HG02763 (cell line): ENCODE measurements around the gene CLCN7.

ENCODE experiments used
- ATAC-seq: cut with Tn5 transposase; IDR thresholded peaks from one replicate; pipeline ENCODE4 v1.9.1; 2021; ENCODE audit warnings: mild to moderate bottlenecking, moderate library complexity; ENCODE audit not compliant: unreplicated experiment

CLCN7 gene

DNA sequence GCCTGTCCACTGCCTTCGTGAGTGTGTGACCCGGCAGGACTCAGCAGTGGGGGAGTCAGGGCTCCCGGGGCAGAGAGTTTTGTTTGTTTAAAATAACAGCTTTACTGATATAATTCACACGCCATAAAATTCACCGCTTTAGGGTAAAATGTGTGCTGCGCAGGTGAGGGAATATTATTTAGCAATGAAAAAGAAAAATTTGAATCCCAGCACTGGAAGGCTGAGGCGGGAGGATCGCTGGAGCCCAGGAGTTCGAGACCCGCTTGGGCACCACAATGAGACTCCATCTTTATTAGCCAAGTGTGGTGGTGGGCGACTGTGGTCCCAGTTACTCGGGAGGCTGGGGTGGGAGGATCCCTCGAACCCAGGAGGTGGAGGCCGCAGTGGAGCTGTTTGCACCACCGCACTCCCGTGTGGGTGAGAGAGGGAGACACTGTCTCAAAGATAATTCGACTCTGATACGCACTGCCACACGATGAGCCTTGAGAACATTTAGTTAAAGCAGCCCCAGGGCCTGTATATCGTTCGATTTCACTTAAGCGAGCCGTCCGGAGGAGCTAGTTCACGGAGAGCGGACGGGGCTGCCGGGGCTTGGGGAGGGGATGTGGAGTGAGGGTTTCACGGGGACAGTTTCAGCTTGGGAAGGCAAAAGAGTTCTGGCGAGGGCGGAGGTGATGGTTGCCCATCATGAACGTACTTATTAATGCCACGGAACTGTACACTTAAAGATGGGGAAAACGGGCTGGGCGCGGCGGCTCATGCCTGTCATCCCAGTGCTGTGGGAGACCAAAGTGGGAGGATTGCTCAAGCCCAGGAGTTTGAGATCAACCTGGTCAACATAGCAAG is 28.5 kb upstream of the CLCN7 start:
- no peak for ATAC-seq

- ATAC-seq = no peak
These were observed 27.5 kb upstream of the CLCN7 start for GRCh38 chr16:1502092-1503004.

DNA sequence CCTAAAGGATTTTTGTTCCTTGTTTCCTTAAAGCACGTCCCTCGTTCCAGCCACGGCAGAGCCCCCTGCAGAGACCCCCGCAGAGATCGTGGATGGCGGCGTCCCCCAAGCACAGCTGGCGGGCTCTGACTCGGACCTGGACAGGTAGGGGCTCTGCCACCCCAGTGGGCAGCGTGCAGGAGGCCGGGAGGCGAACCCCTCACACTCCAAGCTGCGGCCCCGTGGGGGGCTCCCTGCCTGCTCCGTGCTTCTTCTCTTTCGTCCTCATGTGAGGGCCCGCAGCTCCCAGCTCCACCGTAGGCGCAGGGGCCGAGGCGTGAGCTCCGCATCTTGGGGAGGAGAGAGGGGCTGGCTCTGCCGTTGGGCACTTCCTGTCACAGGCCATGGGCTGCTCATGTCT is 26.8 kb upstream of the CLCN7 start:
- no peak for ATAC-seq

DNA sequence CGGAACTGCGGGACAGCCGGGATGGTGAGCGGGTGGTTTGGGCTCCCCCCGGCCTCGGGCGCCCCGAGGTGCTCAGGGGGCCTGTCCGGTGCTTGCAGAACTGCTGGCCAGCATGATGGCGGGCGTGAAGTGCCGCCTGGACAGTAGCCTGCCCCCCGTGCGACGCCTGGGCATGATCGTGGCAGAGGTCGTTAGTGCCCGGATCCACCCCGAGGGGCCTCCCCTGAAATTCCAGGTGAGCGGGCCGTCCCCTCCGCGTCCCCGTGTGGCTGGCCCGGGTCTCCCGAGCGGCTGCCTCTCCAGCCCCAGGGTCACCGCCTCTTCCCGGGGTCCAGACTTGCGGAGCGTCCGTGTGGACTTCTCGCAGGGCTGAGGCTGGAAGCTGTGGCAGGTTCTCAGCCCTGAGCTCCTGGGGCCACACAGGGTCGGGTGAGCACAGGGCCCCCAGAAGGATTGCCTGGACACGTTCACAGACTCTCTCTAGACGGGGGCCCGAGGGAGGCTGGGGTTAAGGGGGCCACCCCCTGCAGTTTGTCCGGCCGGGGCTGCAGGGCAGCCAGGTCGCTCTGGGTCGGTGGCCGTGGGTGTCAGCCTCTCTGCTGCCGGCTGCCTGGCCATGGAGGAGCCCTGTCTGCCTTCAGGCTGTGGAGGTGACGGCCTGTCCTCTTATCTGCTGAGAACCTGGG is 25.8 kb upstream of the CLCN7 start:
- ATAC-seq = no peak

DNA sequence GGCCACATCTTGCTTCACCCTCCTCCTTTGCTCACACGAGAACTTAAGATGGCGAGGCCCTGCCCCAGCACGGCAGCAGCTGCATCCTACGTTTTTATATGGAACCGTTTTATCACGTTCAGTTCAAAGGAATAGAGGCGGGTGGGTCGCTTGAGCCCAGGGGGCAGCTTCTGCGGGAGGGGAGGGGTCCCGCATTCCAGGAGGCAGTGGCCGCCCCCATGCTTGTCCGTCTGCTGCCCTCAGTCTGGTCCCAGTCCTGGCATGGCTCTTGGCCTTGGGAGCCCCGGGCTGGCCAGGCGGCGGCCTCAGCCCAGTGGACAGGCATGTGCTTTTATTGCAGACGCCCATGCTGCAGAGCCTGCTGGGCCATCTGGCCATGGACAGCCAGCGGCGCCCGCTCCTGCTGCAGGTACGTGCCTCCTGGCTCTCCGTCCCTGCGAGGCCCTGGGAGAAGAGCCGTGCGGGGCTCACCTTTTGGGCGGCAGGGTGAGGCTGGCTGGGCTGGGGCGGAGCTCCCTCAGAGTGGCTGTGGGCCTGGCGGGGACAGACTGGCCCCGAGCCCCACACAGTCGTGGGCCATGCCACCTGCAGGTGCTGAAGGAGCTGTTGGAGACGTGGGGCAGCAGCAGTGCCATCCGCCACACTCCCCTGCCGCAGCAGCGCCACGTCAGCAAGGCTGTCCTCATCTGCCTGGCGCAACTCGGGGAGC is 25.1 kb upstream of the CLCN7 start:
- ATAC-seq = no peak

GRCh38 chr16:1498899-1499676 is 24.3 kb upstream of the CLCN7 start:
- ATAC-seq = no peak

GRCh38 chr16:1497014-1497598 is 22.3 kb upstream of the CLCN7 start:
- no peak for ATAC-seq

DNA sequence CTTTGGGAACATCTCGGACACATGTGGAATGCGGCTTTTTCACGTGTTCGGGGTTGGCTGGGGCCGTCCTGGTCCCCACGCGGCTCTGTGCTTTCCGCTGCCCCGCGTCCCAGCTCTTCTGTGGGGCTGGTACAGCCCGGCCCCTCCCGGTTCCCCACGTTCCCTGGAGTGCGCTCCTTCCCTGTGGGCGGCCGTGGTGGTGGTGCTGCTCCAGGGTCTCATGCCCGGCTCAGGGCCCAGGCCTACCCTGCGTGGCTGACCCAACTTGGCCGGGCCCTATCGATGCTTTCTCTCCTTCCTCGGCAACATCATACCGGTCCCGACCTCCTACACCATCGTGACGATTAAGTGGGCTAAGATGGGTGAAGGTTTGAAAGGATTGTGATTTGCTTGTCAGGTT is 21.6 kb upstream of the CLCN7 start:
- no peak for ATAC-seq

GRCh38 chr16:1495889-1496262 is 21.0 kb upstream of the CLCN7 start:
- ATAC-seq = no peak

- no peak for ATAC-seq
These were observed 20.5 kb upstream of the CLCN7 start for GRCh38 chr16:1495211-1495888.

DNA sequence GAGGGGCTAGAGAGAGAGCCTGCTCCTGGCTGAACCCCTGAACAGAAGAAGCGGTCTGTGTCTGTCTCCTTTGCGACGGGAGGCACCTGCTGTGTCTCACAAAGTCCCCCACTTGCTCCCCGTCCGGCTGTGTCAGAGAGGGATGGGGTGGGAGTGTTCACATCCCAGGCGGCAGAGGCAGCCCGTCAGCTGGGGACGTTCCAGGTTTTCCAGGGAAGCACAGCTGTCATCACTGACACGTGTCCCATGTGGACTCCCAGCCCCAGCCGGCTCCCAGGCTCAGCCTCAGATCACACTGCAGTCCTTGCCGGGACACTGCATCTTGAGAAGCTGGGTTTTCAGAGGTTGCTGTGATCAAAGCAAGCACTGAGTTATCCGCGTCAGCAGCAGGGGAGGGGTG is 19.9 kb upstream of the CLCN7 start:
- no peak for ATAC-seq

- no peak for ATAC-seq
These were observed 19.4 kb upstream of the CLCN7 start for GRCh38 chr16:1494129-1494640.

DNA sequence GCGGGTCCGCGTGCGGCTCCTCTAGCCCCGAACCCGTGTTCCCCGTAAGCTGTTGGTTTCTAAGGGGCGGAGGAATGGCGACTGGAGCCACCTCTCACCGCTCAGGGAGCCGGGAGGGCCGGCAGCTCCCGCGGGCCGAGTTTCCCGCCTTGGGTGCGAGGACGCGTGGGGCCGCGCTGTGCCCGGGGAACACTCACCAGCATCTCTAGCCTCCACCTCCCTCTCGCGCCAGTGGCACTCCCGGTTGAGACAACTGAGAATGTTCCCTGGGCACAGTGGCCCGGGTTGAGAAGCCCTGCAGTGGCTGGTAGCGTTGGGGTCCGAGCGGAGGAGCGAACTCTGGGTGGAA is 18.9 kb upstream of the CLCN7 start:
- ATAC-seq = no peak

GRCh38 chr16:1492923-1493745 is 18.3 kb upstream of the CLCN7 start, which contains the start of gene TELO2:
TELO2 (plus strand) TSS chr16:1493360; CDS start chr16:1494282, 922 bp downstream.
- ATAC-seq = peak; percentile 65

DNA sequence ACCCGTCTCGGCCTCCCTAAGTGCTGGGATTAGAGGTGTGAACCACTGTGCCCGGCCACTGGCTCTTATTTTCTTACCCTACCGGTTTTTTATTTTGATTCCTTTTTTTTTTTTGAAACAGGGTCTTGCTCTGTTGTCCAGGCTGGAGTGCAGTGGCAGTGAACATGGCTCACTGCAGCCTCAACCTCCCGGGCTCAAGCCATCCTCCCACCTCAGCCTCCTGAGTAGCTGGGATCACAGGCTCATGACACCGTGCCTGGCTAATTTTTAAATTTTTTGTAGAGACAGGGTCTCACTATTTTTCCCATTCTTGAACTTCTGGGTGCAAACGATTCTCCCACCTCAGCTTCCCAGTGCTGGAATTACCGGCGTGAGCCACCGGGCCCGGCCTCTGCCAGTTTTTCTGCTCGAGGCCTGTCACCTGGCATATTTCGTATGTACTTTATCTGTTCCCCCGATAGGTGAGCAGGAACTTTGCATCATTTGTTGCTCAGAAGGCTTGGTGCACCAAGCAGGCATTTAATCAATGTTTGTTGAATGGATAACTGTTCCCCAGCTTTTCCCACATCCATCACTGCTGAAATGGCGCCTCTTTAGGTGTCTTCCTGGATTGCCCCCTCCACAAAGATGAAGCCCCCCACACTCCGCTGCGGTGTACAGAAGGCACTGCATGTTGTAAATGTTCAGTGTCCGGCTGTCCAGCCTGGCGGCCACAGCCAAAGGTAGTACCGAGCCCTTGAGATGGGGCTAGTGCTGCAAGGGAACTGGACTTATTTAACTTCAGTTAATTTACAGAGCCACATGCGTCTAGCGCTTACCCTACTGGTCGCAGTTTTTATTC is 17.5 kb upstream of the CLCN7 start:
- no peak for ATAC-seq

DNA sequence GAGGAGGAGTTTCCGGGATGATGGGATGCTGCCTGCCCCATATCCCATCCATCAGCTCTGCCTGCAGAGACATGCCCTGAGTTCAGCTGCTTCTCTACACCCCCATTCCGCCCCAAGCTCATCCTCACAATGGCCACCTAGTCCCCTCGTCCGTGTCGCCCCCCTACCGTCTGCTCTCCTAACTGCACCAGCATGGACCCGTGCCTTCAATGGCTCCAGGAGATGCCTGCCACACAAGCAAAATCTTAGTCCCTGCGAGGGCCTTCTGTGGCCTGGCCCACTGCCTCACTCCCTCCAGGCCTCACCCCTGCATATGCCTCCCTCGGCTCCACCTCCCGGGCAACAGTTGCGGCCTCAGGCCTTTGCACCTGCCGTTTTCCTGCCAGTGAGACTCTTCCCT is 16.5 kb upstream of the CLCN7 start:
- no peak for ATAC-seq

- no peak for ATAC-seq
These were observed 14.2 kb upstream of the CLCN7 start for GRCh38 chr16:1489077-1489476.
